VCaP (cell line): ENCODE measurements around the gene EFHD2.

Source experiments
- H3K27ac ChIP-seq: fragments of 450-650 bp; 2 replicates; pipeline ENCODE4 v1.5.1; 2017
- CTCF ChIP-seq: fragments of 450-650 bp; conservative IDR thresholded peaks from 2 replicates; pipeline ENCODE4 v1.5.1; 2017; ENCODE audit warnings: mild to moderate bottlenecking, moderate library complexity

The EFHD2 gene

DNA sequence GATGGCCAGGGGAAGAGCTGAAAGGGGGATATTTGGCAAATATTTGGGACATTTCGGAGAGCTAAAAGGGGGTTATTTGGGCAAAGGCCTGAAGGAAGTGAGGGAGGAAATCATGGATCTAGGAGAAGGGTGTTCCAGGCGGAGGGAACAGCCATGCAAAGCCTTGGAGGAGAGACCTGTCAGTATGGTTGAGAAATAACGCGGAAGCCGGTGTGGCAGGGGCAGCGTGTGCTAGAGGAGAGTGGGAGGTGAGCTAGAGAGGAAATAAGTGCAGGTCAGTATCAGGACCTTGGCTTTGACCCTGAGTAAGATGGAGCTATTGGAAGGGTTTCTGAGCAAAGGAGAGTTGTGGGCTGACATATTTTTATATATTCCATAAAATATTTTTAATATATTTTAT lies 31.6 kb downstream of the EFHD2 start:
- no peak overlapping the region for H3K27ac ChIP-seq
- no peak for TF ChIP-seq CTCF

GRCh38 chr1:15442119-15442518 lies 32.4 kb downstream of the EFHD2 start:
- H3K27ac ChIP-seq: no peak overlapping the region
- TF ChIP-seq CTCF: no peak

- TF ChIP-seq CTCF: no peak
- no peak overlapping the region for H3K27ac ChIP-seq
Measured at GRCh38 chr1:15442759-15443158, 33.1 kb downstream of the EFHD2 start.

- no peak for TF ChIP-seq CTCF
- H3K27ac ChIP-seq: no peak overlapping the region
Measured at GRCh38 chr1:15443281-15443680, 33.6 kb downstream of the EFHD2 start.

GRCh38 chr1:15444468-15445389 lies 35.0 kb downstream of the EFHD2 start:
- no peak overlapping the region for H3K27ac ChIP-seq
- TF ChIP-seq CTCF: no peak

GRCh38 chr1:15445390-15446122 lies 35.9 kb downstream of the EFHD2 start:
- TF ChIP-seq CTCF: no peak
- no peak overlapping the region for H3K27ac ChIP-seq

DNA sequence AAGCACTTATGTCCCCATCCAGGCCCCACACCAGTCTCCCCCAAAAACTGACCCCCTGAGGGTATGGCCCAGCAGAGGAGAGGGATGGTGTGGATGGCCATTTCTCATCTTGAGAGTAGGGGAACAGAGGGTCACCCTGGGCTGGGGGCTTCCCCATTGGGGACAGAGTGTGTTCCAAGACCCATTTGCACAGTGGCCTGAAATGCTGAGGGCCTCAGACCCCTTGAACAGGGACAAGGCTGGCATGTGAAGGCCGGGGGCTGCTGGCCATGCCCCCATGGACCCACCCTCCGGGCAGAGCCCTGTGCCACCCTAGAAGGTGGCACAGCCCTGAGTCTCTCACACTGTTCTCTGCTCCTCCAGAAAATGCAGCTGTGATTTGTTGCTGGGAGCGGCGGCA lies 36.5 kb downstream of the EFHD2 start:
- TF ChIP-seq CTCF: no peak
- H3K27ac ChIP-seq: no peak overlapping the region
